Memory B cell (primary cell): ENCODE measurements around the gene GOLGA1.

Experiments used
- ATAC-seq: fragments of 150-1000 bp; cut with Tn5 transposase; 2 replicates; pipeline ENCODE4 v1.10.0; 2021; ENCODE audit warnings: low read depth, mild to moderate bottlenecking, moderate library complexity
- DNase-seq, 2 donors: peaks; one replicate each; pipeline ENCODE4 v3.0.0; 2022; ENCODE audit warnings: low spot score in 2 of 2
- H3K27ac Mint-ChIP-seq: one replicate; pipeline ENCODE4 v1.8.0; 2022; ENCODE audit warnings: mild to moderate bottlenecking, moderate library complexity, mixed read lengths
- H3K27me3 Mint-ChIP-seq: one replicate; pipeline ENCODE4 v1.8.0; 2022; ENCODE audit warnings: mixed read lengths
- H3K36me3 Mint-ChIP-seq: one replicate; pipeline ENCODE4 v1.8.0; 2022; ENCODE audit warnings: mild to moderate bottlenecking, mixed read lengths
- H3K4me1 Mint-ChIP-seq: one replicate; pipeline ENCODE4 v1.8.0; 2022; ENCODE audit warnings: mixed read lengths
- H3K4me3 Mint-ChIP-seq: one replicate; pipeline ENCODE4 v1.8.0; 2022; ENCODE audit warnings: mild to moderate bottlenecking, moderate library complexity, mixed read lengths
- H3K9me3 Mint-ChIP-seq: one replicate; pipeline ENCODE4 v1.8.0; 2022; ENCODE audit warnings: mixed read lengths

Gene GOLGA1

DNA sequence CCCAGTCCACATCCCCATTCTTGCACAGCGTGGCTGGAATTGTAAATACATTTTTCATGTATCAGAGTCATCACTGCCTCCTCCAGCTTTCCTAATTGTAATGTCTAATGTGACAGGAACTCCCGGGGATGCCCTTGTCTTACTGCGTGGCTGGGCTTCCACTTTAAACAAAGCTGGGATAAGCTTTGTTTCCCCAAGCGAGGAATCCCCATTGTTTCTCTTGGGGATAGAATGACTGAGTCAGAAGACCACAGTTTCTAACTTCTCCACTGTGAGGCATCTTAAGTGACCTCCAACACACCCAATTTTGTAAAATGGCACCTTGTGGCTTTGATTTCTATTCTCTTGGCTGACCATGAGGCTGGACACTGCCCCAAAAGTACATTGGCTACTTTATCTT is 56.5 kb downstream of the GOLGA1 start:
- ATAC-seq: no peak
- DNase-seq: no peak
- H3K4me1 Mint-ChIP-seq: peaks cover 3% of the 10 kb centered on the region
- H3K36me3 Mint-ChIP-seq: peaks cover 23% of the 10 kb centered on the region
- H3K27me3 Mint-ChIP-seq: no peaks in the 10 kb centered on the region
- no peaks in the 10 kb centered on the region for H3K9me3 Mint-ChIP-seq
- no peak overlapping the region for H3K27ac Mint-ChIP-seq
- no peak overlapping the region for H3K4me3 Mint-ChIP-seq

DNA sequence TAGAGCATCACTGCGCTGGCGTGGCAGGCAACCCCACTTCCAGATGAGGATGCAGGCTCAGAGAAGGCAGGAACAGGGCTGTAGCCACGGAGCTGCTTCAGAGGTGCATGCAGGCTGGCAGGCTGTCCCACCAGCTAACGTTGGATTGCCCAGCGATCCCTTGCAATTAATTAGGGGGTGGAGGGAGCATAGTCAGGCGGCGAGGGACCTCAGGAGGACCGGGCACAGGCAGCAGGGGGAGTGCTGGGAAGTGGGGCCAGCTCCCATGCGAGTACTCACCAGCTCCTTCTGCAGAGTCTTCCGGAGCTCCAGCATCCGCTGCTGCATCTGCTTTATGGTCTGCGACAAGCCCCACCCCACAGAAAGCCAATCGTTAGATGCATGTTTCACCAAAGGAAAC is 58.7 kb downstream of the GOLGA1 start:
- no peaks in the 10 kb centered on the region for H3K27me3 Mint-ChIP-seq
- no peak for ATAC-seq
- H3K4me3 Mint-ChIP-seq: no peak overlapping the region
- peaks cover 22% of the 10 kb centered on the region for H3K36me3 Mint-ChIP-seq
- peaks cover 3% of the 10 kb centered on the region for H3K4me1 Mint-ChIP-seq
- H3K27ac Mint-ChIP-seq: no peak overlapping the region
- DNase-seq: no peak
- no peaks in the 10 kb centered on the region for H3K9me3 Mint-ChIP-seq

GRCh38 chr9:124881138-124881743 is 59.6 kb downstream of the GOLGA1 start:
- H3K27ac Mint-ChIP-seq: no peak overlapping the region
- H3K9me3 Mint-ChIP-seq: no peaks in the 10 kb centered on the region
- DNase-seq (no peak), ATAC-seq (no peak)
- peaks cover 21% of the 10 kb centered on the region for H3K36me3 Mint-ChIP-seq
- H3K27me3 Mint-ChIP-seq: no peaks in the 10 kb centered on the region
- no peak overlapping the region for H3K4me3 Mint-ChIP-seq
- H3K4me1 Mint-ChIP-seq: peaks cover 6% of the 10 kb centered on the region

DNA sequence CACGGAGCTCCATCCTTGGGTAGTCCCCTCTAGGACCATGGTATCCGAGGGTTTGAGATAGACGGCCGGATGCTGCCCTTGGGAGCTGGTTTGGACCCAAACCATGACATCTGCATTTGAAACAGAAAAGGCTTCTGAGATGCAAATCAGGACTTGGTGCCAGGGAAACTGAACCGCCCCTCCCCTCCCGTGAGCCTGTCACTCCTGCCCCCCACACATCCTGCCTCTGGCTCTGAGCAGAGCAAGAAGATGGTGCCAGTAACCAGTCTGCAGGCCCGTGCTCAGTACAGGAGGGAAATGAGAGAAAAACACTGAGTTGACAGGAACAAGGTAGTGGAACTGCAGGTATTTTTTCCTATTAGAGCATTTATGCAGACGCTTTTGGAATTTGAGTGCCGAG is 60.4 kb downstream of the GOLGA1 start:
- no peak for DNase-seq
- Mint-ChIP-seq H3K36me3 (peaks cover 16% of the 10 kb centered on the region), H3K4me1 (peaks cover 6% of the 10 kb centered on the region), H3K27ac (no peak overlapping the region), H3K9me3 (no peaks in the 10 kb centered on the region), H3K27me3 (no peaks in the 10 kb centered on the region), H3K4me3 (no peak overlapping the region)
- ATAC-seq: peak; percentile 70

DNA sequence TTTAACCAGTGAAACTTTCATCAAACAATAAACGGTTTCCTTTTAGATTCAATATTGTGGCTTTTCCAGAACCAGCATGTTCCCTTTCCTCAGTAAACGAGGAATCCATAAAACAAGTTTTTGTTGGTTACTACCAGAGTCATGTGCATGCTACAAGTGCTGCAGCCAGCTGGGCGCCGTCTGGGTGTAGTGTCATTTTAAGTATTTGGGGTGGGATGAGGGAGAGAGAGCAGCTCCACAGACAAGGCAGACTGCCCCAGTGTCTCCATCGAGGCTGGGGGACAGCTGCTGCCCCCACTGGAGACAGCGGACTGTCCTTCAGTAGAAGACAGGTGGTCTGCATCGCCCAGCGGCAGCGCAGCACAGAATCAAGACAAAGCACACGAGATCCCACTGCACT is 61.7 kb downstream of the GOLGA1 start:
- Mint-ChIP-seq H3K36me3 (peaks cover 18% of the 10 kb centered on the region), H3K27ac (peak overlapping the region; percentile 28), H3K4me1 (peaks cover 6% of the 10 kb centered on the region), H3K4me3 (no peak overlapping the region), H3K9me3 (no peaks in the 10 kb centered on the region), H3K27me3 (no peaks in the 10 kb centered on the region)
- DNase-seq (no peak), ATAC-seq (no peak)

GRCh38 chr9:124878518-124878917 is 62.4 kb downstream of the GOLGA1 start:
- Mint-ChIP-seq H3K27ac (peak overlapping the region; percentile 28), H3K9me3 (no peaks in the 10 kb centered on the region), H3K4me3 (no peak overlapping the region), H3K27me3 (no peaks in the 10 kb centered on the region), H3K36me3 (peaks cover 16% of the 10 kb centered on the region), H3K4me1 (peaks cover 6% of the 10 kb centered on the region)
- ATAC-seq (no peak), DNase-seq (no peak)

DNA sequence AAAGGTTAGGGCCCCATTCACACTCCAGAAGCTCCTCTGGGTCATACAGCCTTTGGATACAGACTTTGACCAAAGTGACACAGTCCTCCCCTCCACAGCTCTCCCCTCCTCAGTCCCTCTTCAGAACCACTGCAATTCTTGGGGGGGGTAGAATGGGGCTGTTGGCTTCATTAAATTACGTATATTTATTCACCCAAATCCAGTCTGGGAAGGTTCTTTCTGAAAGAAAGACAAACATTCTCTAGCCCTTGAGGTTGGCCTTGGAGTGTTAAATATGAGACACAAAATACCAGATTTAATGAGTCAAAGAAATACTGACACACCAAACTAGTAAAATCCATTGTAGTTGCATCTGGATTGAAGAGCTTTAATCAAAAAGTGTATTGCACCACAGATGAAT is 62.9 kb downstream of the GOLGA1 start:
- H3K9me3 Mint-ChIP-seq: no peaks in the 10 kb centered on the region
- peak overlapping the region; percentile 28 for H3K27ac Mint-ChIP-seq
- ATAC-seq (no peak), DNase-seq (no peak)
- H3K27me3 Mint-ChIP-seq: no peaks in the 10 kb centered on the region
- H3K4me3 Mint-ChIP-seq: no peak overlapping the region
- H3K4me1 Mint-ChIP-seq: peaks cover 11% of the 10 kb centered on the region
- H3K36me3 Mint-ChIP-seq: peaks cover 17% of the 10 kb centered on the region

DNA sequence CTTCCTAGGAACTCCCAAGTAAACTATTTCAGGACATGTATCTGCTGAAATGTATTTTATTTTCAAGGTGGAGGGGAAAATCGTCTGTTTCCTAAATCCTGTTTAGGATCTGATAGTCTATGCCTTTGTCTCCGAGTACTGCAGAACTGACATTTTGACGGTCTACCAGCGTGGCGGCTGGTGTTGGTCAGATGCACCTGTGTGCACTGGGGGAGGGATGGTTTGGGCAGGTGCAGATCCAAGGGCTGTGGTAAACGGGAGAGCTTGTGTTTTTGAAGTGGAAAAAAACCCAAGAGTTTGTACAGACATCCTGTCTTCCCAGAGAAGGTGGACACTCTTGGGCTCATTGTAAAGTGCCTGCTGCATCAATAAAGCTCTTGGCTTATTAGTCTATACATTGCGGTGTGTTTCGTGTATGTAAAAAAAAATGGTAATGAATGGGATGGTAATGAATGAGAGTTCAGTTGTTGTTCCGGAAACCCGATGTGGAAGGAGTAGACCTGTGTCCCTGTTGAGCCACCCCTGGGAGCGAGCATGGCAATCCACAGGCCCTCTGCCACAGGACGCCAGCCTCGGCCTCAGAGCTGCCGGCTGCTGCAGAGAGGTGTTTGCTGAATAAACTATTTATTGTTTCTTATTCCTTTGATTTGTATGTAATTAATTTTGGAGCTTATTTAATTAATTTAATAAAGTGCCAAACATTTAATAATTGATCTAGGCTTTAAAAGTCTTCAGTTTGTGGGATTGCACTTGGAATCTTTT is 63.7 kb downstream of the GOLGA1 start:
- ATAC-seq (no peak), DNase-seq (no peak)
- no peak overlapping the region for H3K4me3 Mint-ChIP-seq
- no peaks in the 10 kb centered on the region for H3K9me3 Mint-ChIP-seq
- no peaks in the 10 kb centered on the region for H3K27me3 Mint-ChIP-seq
- peaks cover 19% of the 10 kb centered on the region for H3K36me3 Mint-ChIP-seq
- H3K27ac Mint-ChIP-seq: peak overlapping the region; percentile 6
- H3K4me1 Mint-ChIP-seq: peaks cover 18% of the 10 kb centered on the region

DNA sequence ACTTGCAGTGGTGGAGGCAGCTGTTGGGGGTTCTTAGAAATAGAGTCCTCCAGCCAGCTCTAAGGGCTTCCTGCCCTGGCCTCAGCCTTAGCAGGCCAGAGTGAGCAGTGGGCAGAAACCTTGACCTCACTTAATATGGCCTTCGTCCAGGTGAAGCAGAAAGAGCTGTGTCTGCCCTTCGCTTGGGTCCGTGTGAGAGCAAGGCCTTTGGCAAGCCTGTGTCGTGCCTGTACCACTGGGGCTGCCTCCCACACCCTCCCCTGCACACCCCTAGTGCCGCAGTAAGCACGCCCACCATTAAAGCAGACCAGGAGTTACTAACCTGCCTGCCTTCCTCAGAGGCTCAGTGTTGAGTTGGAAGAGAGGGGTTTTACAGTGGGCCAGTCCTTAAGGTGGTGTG is 65.4 kb downstream of the GOLGA1 start:
- ATAC-seq: no peak
- no peak overlapping the region for H3K4me3 Mint-ChIP-seq
- H3K9me3 Mint-ChIP-seq: no peaks in the 10 kb centered on the region
- no peak for DNase-seq
- H3K36me3 Mint-ChIP-seq: peaks cover 18% of the 10 kb centered on the region
- peaks cover 33% of the 10 kb centered on the region for H3K4me1 Mint-ChIP-seq
- H3K27me3 Mint-ChIP-seq: no peaks in the 10 kb centered on the region
- peak overlapping the region; percentile 38 for H3K27ac Mint-ChIP-seq

DNA sequence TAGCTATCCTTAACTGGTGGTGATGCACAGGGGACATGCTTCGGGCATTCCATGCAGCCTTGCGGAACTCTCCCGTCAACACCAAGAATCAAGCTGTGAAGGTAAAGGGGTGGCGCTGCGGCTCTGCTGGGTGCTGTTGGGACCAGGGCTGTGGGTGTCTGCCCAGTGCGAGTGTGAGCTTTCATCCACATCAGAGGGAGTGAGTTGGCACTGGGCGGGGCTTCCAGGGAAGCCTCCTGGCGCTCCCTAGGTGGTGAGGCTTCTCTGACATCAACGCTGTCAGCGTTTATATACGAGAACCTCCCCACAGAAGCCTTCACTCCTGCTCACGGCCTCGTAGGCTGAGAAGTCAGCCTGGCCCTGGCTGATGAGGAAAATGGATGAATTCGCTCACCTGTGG is 67.2 kb downstream of the GOLGA1 start:
- peak overlapping the region; percentile 93 for H3K27ac Mint-ChIP-seq
- peaks cover 18% of the 10 kb centered on the region for H3K36me3 Mint-ChIP-seq
- no peaks in the 10 kb centered on the region for H3K9me3 Mint-ChIP-seq
- no peaks in the 10 kb centered on the region for H3K27me3 Mint-ChIP-seq
- ATAC-seq: no peak
- no peak for DNase-seq
- H3K4me1 Mint-ChIP-seq: peaks cover 32% of the 10 kb centered on the region
- H3K4me3 Mint-ChIP-seq: no peak overlapping the region

DNA sequence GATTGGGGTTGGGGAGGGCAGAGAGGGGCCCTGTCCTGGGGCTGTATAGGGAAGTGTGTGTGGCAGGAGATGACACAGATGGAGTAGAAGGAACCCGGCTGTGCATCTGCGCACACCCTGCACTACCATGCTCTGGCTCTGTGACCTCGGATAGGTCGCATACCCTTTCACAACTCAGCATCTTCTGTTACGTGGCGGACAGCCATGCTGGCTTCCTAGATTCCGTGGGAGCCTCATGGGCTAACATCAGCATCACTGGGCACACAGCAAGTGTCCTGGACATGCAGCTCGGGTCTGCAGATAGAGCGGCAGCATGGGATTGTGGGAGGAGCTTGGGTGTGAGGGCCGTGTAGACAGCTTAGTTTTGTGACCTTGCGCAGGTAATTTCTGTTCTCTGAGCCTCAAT is 69.7 kb downstream of the GOLGA1 start:
- no peaks in the 10 kb centered on the region for H3K27me3 Mint-ChIP-seq
- peaks cover 33% of the 10 kb centered on the region for H3K4me1 Mint-ChIP-seq
- H3K9me3 Mint-ChIP-seq: no peaks in the 10 kb centered on the region
- ATAC-seq (no peak), DNase-seq (no peak)
- H3K36me3 Mint-ChIP-seq: peaks cover 13% of the 10 kb centered on the region
- peak overlapping the region; percentile 93 for H3K27ac Mint-ChIP-seq
- peak overlapping the region; percentile 97 for H3K4me3 Mint-ChIP-seq

GRCh38 chr9:124870723-124871122 is 70.2 kb downstream of the GOLGA1 start:
- Mint-ChIP-seq H3K4me1 (peaks cover 33% of the 10 kb centered on the region), H3K27ac (peak overlapping the region; percentile 93), H3K36me3 (peaks cover 13% of the 10 kb centered on the region), H3K4me3 (peak overlapping the region; percentile 97), H3K9me3 (no peaks in the 10 kb centered on the region), H3K27me3 (no peaks in the 10 kb centered on the region)
- DNase-seq: no peak
- no peak for ATAC-seq

DNA sequence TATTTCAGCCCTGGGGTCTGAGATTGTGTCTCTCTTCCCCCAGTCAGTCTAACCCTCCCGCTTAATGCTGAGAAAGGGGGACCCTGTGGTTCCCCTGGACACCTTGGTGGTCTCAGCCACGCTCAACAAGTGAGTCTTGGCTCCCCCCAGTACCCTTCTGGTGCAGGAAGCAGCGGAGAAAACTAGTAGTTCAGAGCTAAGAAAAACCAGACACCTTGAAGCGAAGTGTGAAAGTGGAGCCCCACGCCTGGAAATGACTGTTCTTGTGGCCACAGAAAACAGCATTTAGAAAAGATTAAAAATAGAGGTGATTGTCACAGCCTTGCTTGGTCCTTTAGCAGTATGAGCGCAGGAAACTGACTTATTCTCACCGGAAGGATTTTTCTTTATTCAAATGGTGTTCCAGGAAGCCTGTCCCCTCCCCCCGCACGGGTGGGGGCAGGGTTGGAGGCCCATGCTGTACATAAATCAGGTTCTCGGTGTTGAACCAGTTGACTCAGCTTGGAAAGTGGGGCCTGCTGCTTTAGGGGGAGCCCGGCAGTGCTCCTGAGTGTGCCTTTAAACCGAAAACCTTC is 70.8 kb downstream of the GOLGA1 start:
- Mint-ChIP-seq H3K27me3 (no peaks in the 10 kb centered on the region), H3K27ac (peak overlapping the region; percentile 93), H3K4me1 (peaks cover 33% of the 10 kb centered on the region), H3K4me3 (peak overlapping the region; percentile 97), H3K36me3 (peaks cover 9% of the 10 kb centered on the region), H3K9me3 (no peaks in the 10 kb centered on the region)
- DNase-seq (peak in 1 of 2 donors; percentile 48), ATAC-seq (peak; percentile 26)

- H3K4me1 Mint-ChIP-seq: peaks cover 33% of the 10 kb centered on the region
- H3K4me3 Mint-ChIP-seq: peak overlapping the region; percentile 97
- no peaks in the 10 kb centered on the region for H3K9me3 Mint-ChIP-seq
- peak overlapping the region; percentile 93 for H3K27ac Mint-ChIP-seq
- H3K36me3 Mint-ChIP-seq: peaks cover 8% of the 10 kb centered on the region
- DNase-seq: peak in 1 of 2 donors; percentile 45
- no peaks in the 10 kb centered on the region for H3K27me3 Mint-ChIP-seq
- peak; percentile 7 for ATAC-seq
Measured at GRCh38 chr9:124869466-124869985, 71.4 kb downstream of the GOLGA1 start.
